Mesenchymal stem cell (in vitro differentiated cells and primary cell): ENCODE results near the gene PLCB1.

Experiments used
- DNase-seq: peaks from one replicate; pipeline ENCODE4 v3.0.0-alpha.2; 2013
- H2AFZ ChIP-seq: one replicate; pipeline ENCODE4 v1.6.1; 2013; ENCODE audit warnings: low read depth, mild to moderate bottlenecking, control low read depth, inconsistent platforms, low read length, moderate library complexity
- H2AK5ac ChIP-seq: 2 replicates; pipeline ENCODE4 v1.6.1; 2013; ENCODE audit warnings: low read length, moderate library complexity, mild to moderate bottlenecking, inconsistent platforms; ENCODE audit not compliant: severe bottlenecking
- H2BK120ac ChIP-seq: one replicate; pipeline ENCODE4 v1.6.1; 2013; ENCODE audit warnings: low read depth, mild to moderate bottlenecking, inconsistent platforms, low read length, moderate library complexity
- H2BK12ac ChIP-seq, 2 experiments: one replicate each; pipeline ENCODE4 v1.6.1; 2013; ENCODE audit warnings: inconsistent platforms in 2 of 2, low read length in 2 of 2, mild to moderate bottlenecking in 2 of 2, moderate library complexity in 2 of 2, control low read depth in 1 of 2
- H2BK15ac ChIP-seq: one replicate; pipeline ENCODE4 v1.6.1; 2013; ENCODE audit warnings: mild to moderate bottlenecking, low read depth, inconsistent platforms; ENCODE audit not compliant: poor library complexity, severe bottlenecking
- H2BK5ac ChIP-seq: 2 replicates; pipeline ENCODE4 v1.6.1; 2013; ENCODE audit warnings: low read depth, mild to moderate bottlenecking, low read length, control low read depth, inconsistent platforms; ENCODE audit not compliant: poor library complexity, severe bottlenecking
- H3K14ac ChIP-seq, 2 experiments: one replicate each; pipeline ENCODE4 v1.6.1; 2013; ENCODE audit warnings: inconsistent platforms in 2 of 2, low read length in 2 of 2, control low read depth in 1 of 2, mild to moderate bottlenecking in 1 of 2, moderate library complexity in 1 of 2
- H3K18ac ChIP-seq, 2 experiments: one replicate each; pipeline ENCODE4 v1.6.1; 2013; ENCODE audit warnings: inconsistent platforms in 2 of 2, low read length in 2 of 2, control low read depth in 1 of 2, low read depth in 1 of 2, mild to moderate bottlenecking in 1 of 2
- H3K23ac ChIP-seq, 2 experiments: one replicate each; pipeline ENCODE4 v1.6.1; 2013; ENCODE audit warnings: inconsistent platforms in 2 of 2, low read length in 2 of 2, mild to moderate bottlenecking in 2 of 2, moderate library complexity in 2 of 2, control low read depth in 1 of 2
- H3K27ac ChIP-seq: 2 replicates; pipeline ENCODE4 v1.5.1; 2013; ENCODE audit warnings: mild to moderate bottlenecking, moderate library complexity, low read length, control low read depth, inconsistent platforms; ENCODE audit not compliant: poor library complexity, severe bottlenecking
- H3K27me3 ChIP-seq, 2 experiments: 2 replicates each; pipeline versions ENCODE4 v1.6.1 to v1.7.0; 2013; ENCODE audit warnings: low read length in 2 of 2, mild to moderate bottlenecking in 2 of 2, moderate library complexity in 2 of 2, control low read depth in 1 of 2, inconsistent platforms in 1 of 2; ENCODE audit not compliant: control insufficient read depth in 1 of 2, insufficient read depth in 1 of 2
- H3K36me3 ChIP-seq, 2 experiments: 2 replicates each; pipeline versions ENCODE4 v1.6.1 to v1.7.0; 2013; ENCODE audit warnings: low read length in 2 of 2, control low read depth in 1 of 2, inconsistent platforms in 1 of 2, low read depth in 1 of 2, mild to moderate bottlenecking in 1 of 2; ENCODE audit not compliant: insufficient read depth in 2 of 2, control insufficient read depth in 1 of 2
- H3K4ac ChIP-seq, 2 experiments: one replicate each; pipeline ENCODE4 v1.6.1; 2013; ENCODE audit warnings: inconsistent platforms in 2 of 2, low read length in 2 of 2, mild to moderate bottlenecking in 2 of 2, moderate library complexity in 2 of 2, control low read depth in 1 of 2, low read depth in 1 of 2
- H3K4me1 ChIP-seq: 2 replicates; pipeline ENCODE4 v1.6.1; 2013; ENCODE audit warnings: low read depth, low read length, control low read depth; ENCODE audit not compliant: control insufficient read depth, insufficient read depth
- H3K4me2 ChIP-seq: 2 replicates; pipeline ENCODE4 v1.6.1; 2013; ENCODE audit warnings: low read length, mild to moderate bottlenecking, inconsistent platforms; ENCODE audit not compliant: poor library complexity, severe bottlenecking
- H3K4me3 ChIP-seq, 2 experiments: 2 replicates each; pipeline versions ENCODE4 v1.5.1 to v1.7.0; 2013; ENCODE audit warnings: low read length in 2 of 2, mild to moderate bottlenecking in 2 of 2, control low read depth in 1 of 2, low read depth in 1 of 2; ENCODE audit not compliant: insufficient read depth in 1 of 2
- H3K79me1 ChIP-seq: replicated peaks from 2 replicates; pipeline ENCODE4 v1.6.1; 2013; ENCODE audit warnings: mild to moderate bottlenecking, control low read depth, low read length, inconsistent platforms; ENCODE audit not compliant: poor library complexity, severe bottlenecking
- H3K9ac ChIP-seq: 2 replicates; pipeline ENCODE4 v1.7.0; 2013; ENCODE audit warnings: mild to moderate bottlenecking, low read length, moderate library complexity
- H3K9me3 ChIP-seq: 2 replicates; pipeline ENCODE4 v1.7.0; 2013; ENCODE audit warnings: mild to moderate bottlenecking, low read length; ENCODE audit not compliant: control insufficient read depth
- H4K8ac ChIP-seq: one replicate; pipeline ENCODE4 v1.6.1; 2013; ENCODE audit warnings: inconsistent platforms, mild to moderate bottlenecking, low read length, moderate library complexity
- H4K91ac ChIP-seq: one replicate; pipeline ENCODE4 v1.6.1; 2013; ENCODE audit warnings: mild to moderate bottlenecking, low read length, inconsistent platforms
- whole genome bisulfite sequencing: methylation state at CpG from one replicate; pipeline ENCODE4 v1.1.7; 2013; ENCODE audit warnings: mixed read lengths; 5-methylcytosine and 5-hydroxymethylcytosine counted together

PLCB1 gene

DNA sequence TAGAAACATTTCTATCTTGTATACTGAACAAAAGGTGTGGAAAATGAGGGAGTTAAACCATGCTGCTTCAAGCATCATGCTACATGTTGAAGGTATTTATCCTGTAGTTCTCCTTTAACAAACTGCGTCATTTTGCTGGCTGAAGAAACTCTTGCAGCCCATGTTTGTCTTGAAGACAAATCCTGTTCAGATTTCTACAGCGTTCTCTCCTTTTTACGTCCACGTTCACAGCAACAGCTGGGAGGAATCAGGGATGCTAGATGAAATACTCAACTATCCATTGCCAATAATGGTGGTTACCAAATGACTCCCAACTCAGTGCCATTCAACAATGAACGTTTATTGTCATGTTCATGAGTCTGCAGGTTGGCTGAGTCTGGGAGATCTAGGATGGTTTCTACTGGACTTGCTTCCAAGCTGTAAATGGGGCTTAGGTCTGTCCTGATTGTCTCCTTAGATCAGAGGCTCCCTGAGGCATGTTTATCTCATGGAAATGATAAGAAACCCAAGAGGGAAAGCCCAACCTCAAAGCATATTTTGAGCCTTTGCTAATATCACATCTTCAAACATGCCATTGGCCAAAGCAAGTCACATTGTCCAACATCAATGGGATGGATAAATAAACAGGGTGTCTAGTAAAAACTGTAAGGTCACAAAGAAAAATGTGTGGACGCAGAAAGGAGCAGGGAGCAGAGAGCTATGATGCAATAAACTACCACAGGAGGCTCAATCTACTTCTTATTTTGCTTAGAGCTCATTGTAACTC, 2.7 kb upstream of the PLCB1 start:
- H2AFZ ChIP-seq, result no peak overlapping the region
- peaks cover 3 to 22% of the 10 kb centered on the region in 2 experiments for H3K27me3 ChIP-seq
- no peak for DNase-seq
- no peak overlapping the region for H2BK15ac ChIP-seq
- no peak overlapping the region for H3K18ac ChIP-seq
- 66% methylated on average over 6 of the region's 6 CpGs for WGBS
- H3K36me3 ChIP-seq, result no peaks in the 10 kb centered on the region
- no peak overlapping the region for H3K4ac ChIP-seq
- no peak overlapping the region for H3K4me3 ChIP-seq
- H4K8ac ChIP-seq, result no peak overlapping the region
- H2AK5ac ChIP-seq, result no peak overlapping the region
- no peak overlapping the region for H2BK5ac ChIP-seq
- no peak overlapping the region for H3K14ac ChIP-seq
- H3K79me1 ChIP-seq, result no peaks in the 10 kb centered on the region
- no peak overlapping the region for H2BK12ac ChIP-seq
- peaks cover 10% of the 10 kb centered on the region for H3K4me1 ChIP-seq
- H3K4me2 ChIP-seq, result no peak overlapping the region
- no peaks in the 10 kb centered on the region for H3K9me3 ChIP-seq
- no peak overlapping the region for H3K9ac ChIP-seq
- H3K27ac ChIP-seq, result no peak overlapping the region
- H4K91ac ChIP-seq, result no peak overlapping the region
- H2BK120ac ChIP-seq, result no peak overlapping the region
- H3K23ac ChIP-seq, result no peak overlapping the region

DNA sequence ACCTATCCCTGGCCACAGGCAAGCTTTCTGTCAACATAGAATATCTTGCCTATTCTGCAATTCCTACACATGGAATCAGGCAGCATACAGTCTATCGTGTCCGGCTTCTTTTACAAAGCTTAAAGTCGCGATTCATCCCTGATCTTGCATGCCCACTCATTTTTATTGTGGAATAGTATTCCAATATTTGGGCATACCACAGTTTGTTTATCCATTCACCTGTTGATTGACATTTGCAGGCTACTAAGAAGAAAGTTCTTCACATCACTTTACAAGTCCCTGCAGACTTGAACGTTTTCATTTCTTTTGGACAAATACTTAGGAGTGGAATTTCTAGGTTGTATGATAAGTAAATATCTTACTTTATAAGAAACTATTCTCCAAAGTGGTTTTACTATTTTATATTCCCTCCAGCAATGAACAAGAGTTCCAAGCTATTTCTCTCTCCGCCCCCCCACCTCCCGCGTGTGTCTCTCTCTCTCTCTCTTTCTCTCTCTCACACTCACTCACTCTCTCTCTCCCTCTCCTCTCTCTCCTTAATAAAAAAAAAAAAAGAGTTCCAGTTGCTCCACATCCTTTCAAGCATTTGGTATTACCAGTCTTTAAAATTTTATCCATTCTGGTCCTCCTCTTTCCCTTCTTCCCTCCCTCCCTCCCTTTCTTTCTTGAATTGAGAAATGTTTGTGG, 1.1 kb upstream of the PLCB1 start:
- Histone ChIP-seq H3K9ac (peak overlapping the region; percentile 85), H3K4me2 (no peak overlapping the region), H2BK120ac (no peak overlapping the region), H4K8ac (no peak overlapping the region), H3K27me3 (peaks cover 3 to 25% of the 10 kb centered on the region in 2 experiments), H4K91ac (no peak overlapping the region), H3K4me1 (peaks cover 10% of the 10 kb centered on the region), H3K23ac (no peak overlapping the region), H3K9me3 (no peaks in the 10 kb centered on the region), H2BK12ac (no peak overlapping the region), H2BK15ac (no peak overlapping the region), H2BK5ac (no peak overlapping the region), H3K14ac (no peak overlapping the region), H2AFZ (no peak overlapping the region), H2AK5ac (no peak overlapping the region), H3K4me3 (peak overlapping the region in 1 of 2 experiments; percentile 83), H3K27ac (no peak overlapping the region), H3K36me3 (no peaks in the 10 kb centered on the region), H3K18ac (no peak overlapping the region), H3K79me1 (peaks cover 3% of the 10 kb centered on the region), H3K4ac (no peak overlapping the region)
- WGBS, result 78% methylated on average over 3 of the region's 8 CpGs
- DNase-seq, result no peak

DNA sequence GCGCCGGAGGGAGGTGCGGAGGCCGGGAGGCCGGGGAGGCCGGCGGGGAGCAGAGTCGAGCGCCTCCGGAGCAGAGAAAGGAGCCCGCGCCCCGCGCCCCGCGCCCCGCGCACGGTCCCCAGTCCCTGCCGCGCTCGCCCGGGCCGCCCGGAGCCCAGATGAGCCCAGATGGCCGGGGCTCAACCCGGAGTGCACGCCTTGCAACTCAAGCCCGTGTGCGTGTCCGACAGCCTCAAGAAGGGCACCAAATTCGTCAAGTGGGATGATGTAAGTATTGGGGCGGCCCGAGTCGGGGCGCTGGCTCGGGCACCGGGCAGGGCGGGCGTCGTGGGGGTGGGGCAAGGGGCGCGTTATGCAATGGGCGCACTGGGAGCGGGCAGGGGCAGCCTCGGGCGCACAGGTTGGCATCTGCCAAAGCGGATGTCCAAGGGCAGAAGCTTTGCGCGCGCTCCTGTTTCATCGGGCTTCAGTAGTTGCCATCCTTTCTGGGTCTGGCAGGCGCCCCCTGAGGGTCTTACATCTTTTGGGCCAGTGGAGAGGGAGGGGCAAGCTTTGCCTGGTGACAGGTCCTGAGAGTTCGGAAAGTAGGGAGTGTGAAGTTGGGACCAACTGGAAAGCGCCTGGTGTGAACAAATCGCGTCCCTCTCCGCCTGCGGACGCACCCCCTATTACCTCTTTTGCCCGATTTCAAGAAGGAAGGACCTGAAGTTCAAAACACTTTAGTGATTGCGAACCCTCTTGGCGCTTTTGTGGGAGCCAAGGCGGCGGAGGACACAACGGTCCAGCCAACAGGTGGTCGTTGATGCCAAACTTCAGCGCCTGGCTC, 631 bp downstream of the PLCB1 start:
- no peaks in the 10 kb centered on the region for H3K9me3 ChIP-seq
- peak overlapping the region; percentile 77 to 85 for H3K18ac ChIP-seq
- peak overlapping the region; percentile 94 for H3K4me2 ChIP-seq
- peak; percentile 39 for DNase-seq
- peaks cover 3% of the 10 kb centered on the region for H3K79me1 ChIP-seq
- H2BK12ac ChIP-seq, result peak overlapping the region in 1 of 2 experiments; percentile 86
- peak overlapping the region; percentile 74 for H2BK15ac ChIP-seq
- no peak overlapping the region for H2BK5ac ChIP-seq
- no peak overlapping the region for H3K27ac ChIP-seq
- peaks cover 3 to 25% of the 10 kb centered on the region in 2 experiments for H3K27me3 ChIP-seq
- H3K4me3 ChIP-seq, result peak overlapping the region; percentile 70 to 91
- peaks cover 10% of the 10 kb centered on the region for H3K4me1 ChIP-seq
- no peak overlapping the region for H2AFZ ChIP-seq
- no peak overlapping the region for H4K91ac ChIP-seq
- H3K14ac ChIP-seq, result peak overlapping the region in 1 of 2 experiments; percentile 11
- H3K4ac ChIP-seq, result peak overlapping the region in 1 of 2 experiments; percentile 35
- H3K23ac ChIP-seq, result no peak overlapping the region
- no peak overlapping the region for H4K8ac ChIP-seq
- no peaks in the 10 kb centered on the region for H3K36me3 ChIP-seq
- peak overlapping the region; percentile 36 for H2BK120ac ChIP-seq
- H3K9ac ChIP-seq, result peak overlapping the region; percentile 83
- 9% methylated on average over 67 of the region's 68 CpGs for WGBS
- H2AK5ac ChIP-seq, result no peak overlapping the region
